ENCODE measurements around the gene VSX1. TPM values are rescaled to one million over a fixed set of nuclear protein-coding genes. Genes with fewer than 3 reads are reported as not detected.

Gene VSX1
- total RNA-seq, 1 donor from 2014 or later = not detected

- peaks cover 5% of the 10 kb centered on the region for H3K27me3 Mint-ChIP-seq (ENCODE audit: unreplicated experiment)
- DNase-seq = no peak
- no peak for TF ChIP-seq CTCF (IDR thresholded peaks at IDR 0.05; ENCODE audit: partially characterized antibody, unreplicated experiment)
Measured at GRCh38 chr20:25036331-25036936, 45.5 kb downstream of the VSX1 start.

GRCh38 chr20:25035921-25036320 is 46.0 kb downstream of the VSX1 start:
- Mint-ChIP-seq H3K27me3 (ENCODE audit: unreplicated experiment) (peaks cover 6% of the 10 kb centered on the region), H3K36me3 (ENCODE audit: unreplicated experiment) (peaks cover 4% of the 10 kb centered on the region), H3K9me3 (ENCODE audit: unreplicated experiment) (peaks cover 3% of the 10 kb centered on the region), H3K4me3 (ENCODE audit: unreplicated experiment) (no peak overlapping the region), H3K4me1 (ENCODE audit: low read depth, unreplicated experiment) (no peaks in the 10 kb centered on the region), H3K27ac (ENCODE audit: unreplicated experiment) (no peak overlapping the region)
- TF ChIP-seq CTCF (IDR thresholded peaks at IDR 0.05; ENCODE audit: partially characterized antibody, unreplicated experiment) = no peak
- no peak for DNase-seq

More at GRCh38 chr20:25036331-25036936, 45.5 kb downstream of the VSX1 start:
- Mint-ChIP-seq H3K27ac (ENCODE audit: unreplicated experiment) (no peak overlapping the region), H3K9me3 (ENCODE audit: unreplicated experiment) (peaks cover 3% of the 10 kb centered on the region), H3K36me3 (ENCODE audit: unreplicated experiment) (no peaks in the 10 kb centered on the region), H3K4me3 (ENCODE audit: unreplicated experiment) (no peak overlapping the region), H3K4me1 (ENCODE audit: low read depth, unreplicated experiment) (no peaks in the 10 kb centered on the region)

GRCh38 chr20:25033924-25034300 is 48.0 kb downstream of the VSX1 start:
- TF ChIP-seq CTCF (IDR thresholded peaks at IDR 0.05; ENCODE audit: partially characterized antibody, unreplicated experiment) = no peak
- Mint-ChIP-seq H3K27ac (ENCODE audit: unreplicated experiment) (no peak overlapping the region), H3K4me3 (ENCODE audit: unreplicated experiment) (no peak overlapping the region), H3K9me3 (ENCODE audit: unreplicated experiment) (peaks cover 3% of the 10 kb centered on the region), H3K27me3 (ENCODE audit: unreplicated experiment) (peaks cover 5% of the 10 kb centered on the region), H3K36me3 (ENCODE audit: unreplicated experiment) (peaks cover 4% of the 10 kb centered on the region), H3K4me1 (ENCODE audit: low read depth, unreplicated experiment) (no peaks in the 10 kb centered on the region)
- no peak for DNase-seq

- Mint-ChIP-seq H3K4me3 (ENCODE audit: unreplicated experiment) (no peak overlapping the region), H3K36me3 (ENCODE audit: unreplicated experiment) (peaks cover 4% of the 10 kb centered on the region), H3K4me1 (ENCODE audit: low read depth, unreplicated experiment) (no peaks in the 10 kb centered on the region), H3K9me3 (ENCODE audit: unreplicated experiment) (peaks cover 3% of the 10 kb centered on the region), H3K27me3 (ENCODE audit: unreplicated experiment) (peaks cover 5% of the 10 kb centered on the region), H3K27ac (ENCODE audit: unreplicated experiment) (no peak overlapping the region)
- no peak for DNase-seq
- no peak for TF ChIP-seq CTCF (IDR thresholded peaks at IDR 0.05; ENCODE audit: partially characterized antibody, unreplicated experiment)
Measured at GRCh38 chr20:25033265-25033923, 48.5 kb downstream of the VSX1 start.

Measured in glutamatergic neuron (in vitro differentiated cells).